ENCODE measurements around the gene NPHP4. TPM values are rescaled to one million over a fixed set of nuclear protein-coding genes. Genes with fewer than 3 reads are reported as not detected.

NPHP4 gene
- total and polyA plus RNA-seq, 9 of the 15 experiments (the other 6 are each of a cell fraction or from before 2014, with no cell fraction given): 0.52 to 26.2 (median 6.7) TPM

GRCh38 chr1:6038603-6039002 lies 46.4 kb upstream of the NPHP4 start:
- POLR2A ChIA-PET: interaction anchor here (0.6 to 1.1 kb wide), 2 partner anchors 10 to 206 kb away, joined by 3 read pairs; no protein-coding TSS in a partner anchor
- H3K9me3 ChIP-seq (replicated peaks; ENCODE audit: control insufficient read depth, insufficient read depth, low read depth, low read length): no peaks in the 10 kb centered on the region
- CTCF ChIA-PET (ENCODE audit: low intra/inter-chr PET ratio): no interaction called here
- peaks cover 63% of the 10 kb centered on the region for H4K20me1 ChIP-seq (replicated peaks; ENCODE audit: control insufficient read depth, insufficient read depth, low read length)
- WGBS (ENCODE audit: insufficient coverage, low coverage, missing lambda C conversion rate): 30% methylated on average over 7 of the region's 7 CpGs
- ATAC-seq (no peak), DNase-seq (ENCODE audit: extremely low read depth in 1 of 4, low spot score in 3 of 4) (no peak), FAIRE-seq (no peak)
- H3K79me2 ChIP-seq (ENCODE audit: control insufficient read depth, insufficient read depth, low read length): no peaks in the 10 kb centered on the region
- no peak overlapping the region for H3K4me3 ChIP-seq
- H3K27me3 ChIP-seq (ENCODE audit: control insufficient read depth in 2 of 2, insufficient read depth in 2 of 2, low read length in 2 of 2): peaks cover 0 to 6% of the 10 kb centered on the region in 2 experiments; a peak in 2 of 5 replicates
- in situ Hi-C loops (cut with MboI) (no loop called here), intact Hi-C loops (cut with micrococcal nuclease) (no loop called here)
- H2AFZ ChIP-seq (ENCODE audit: low read depth, low read length): no peak overlapping the region
- no peak overlapping the region for H3K4me2 ChIP-seq (ENCODE audit: insufficient read depth, low read length)
- H3K9me1 ChIP-seq (ENCODE audit: control insufficient read depth, insufficient read depth, low read length): no peaks in the 10 kb centered on the region
- no peak overlapping the region for H3K9ac ChIP-seq (ENCODE audit: insufficient read depth in 1 of 2, low read depth in 2 of 2, low read length in 2 of 2)
- BruUV-seq (replicated peaks): no TSS peak
- no peak for TF ChIP-seq AFF4 (CRISPR knock-in tag; IDR thresholded peaks at IDR 0.05)
- no peak for TF ChIP-seq E2F8 (IDR thresholded peaks at IDR 0.05; ENCODE audit: low read depth, partially characterized antibody)
- no peak for TF ChIP-seq FOSL1 (tag; conservative IDR thresholded peaks at IDR 0.05)
- no peak for TF ChIP-seq KLF16 (IDR thresholded peaks at IDR 0.05)
- no peak for TF ChIP-seq LEF1 (IDR thresholded peaks at IDR 0.05)
- TF ChIP-seq CAMTA2 (CRISPR knock-in tag; conservative IDR thresholded peaks at IDR 0.05): no peak
- no peak for TF ChIP-seq PRMT5 (CRISPR knock-in tag; IDR thresholded peaks at IDR 0.05)
- TF ChIP-seq CREB1 (IDR thresholded peaks at IDR 0.05): no peak
- TF ChIP-seq CREB1 (CRISPR knock-in tag; IDR thresholded peaks at IDR 0.05): no peak
- no peak for TF ChIP-seq NFE2L1 (tag; IDR thresholded peaks at IDR 0.05; ENCODE audit: borderline replicate concordance, low read depth)
- TF ChIP-seq CBX3 (IDR thresholded peaks at IDR 0.05; ENCODE audit: borderline replicate concordance in 1 of 2, low read length in 2 of 2): no peak
- TF ChIP-seq NFRKB (IDR thresholded peaks at IDR 0.05; ENCODE audit: low read depth): no peak
- no peak for TF ChIP-seq KLF6 (CRISPR knock-in tag; IDR thresholded peaks at IDR 0.05; ENCODE audit: borderline replicate concordance)
- TF ChIP-seq ZNF282 (CRISPR knock-in tag; IDR thresholded peaks at IDR 0.05): no peak
- TF ChIP-seq, protein P1, sequence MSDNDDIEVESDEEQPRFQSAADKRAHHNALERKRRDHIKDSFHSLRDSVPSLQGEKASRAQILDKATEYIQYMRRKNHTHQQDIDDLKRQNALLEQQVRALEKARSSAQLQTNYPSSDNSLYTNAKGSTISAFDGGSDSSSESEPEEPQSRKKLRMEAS (CRISPR knock-in tag; IDR thresholded peaks at IDR 0.05): no peak
- TF ChIP-seq RHOXF2B (CRISPR knock-in tag; conservative IDR thresholded peaks at IDR 0.05): no peak
- no peak for TF ChIP-seq RCOR1 (IDR thresholded peaks at IDR 0.05; ENCODE audit: borderline replicate concordance in 1 of 2, low read depth in 2 of 2, low read length in 2 of 2)
- TF ChIP-seq ZNF584 (CRISPR knock-in tag; IDR thresholded peaks at IDR 0.05; ENCODE audit: low read depth): no peak
- H3K27ac ChIP-seq (ENCODE audit: extremely low read depth, low read depth, low read length): no peak overlapping the region
- H3K4me1 ChIP-seq (replicated peaks in 1 of 2; ENCODE audit: control insufficient read depth in 2 of 2, insufficient read depth in 2 of 2, low read length in 2 of 2): peaks cover 0 to 32% of the 10 kb centered on the region in 2 experiments; a peak in 2 of 5 replicates
- no peaks in the 10 kb centered on the region for H3K36me3 ChIP-seq (ENCODE audit: control insufficient read depth, insufficient read depth, low read length)
